ENCODE results near the gene XDH. TPM values are rescaled to one million over a fixed set of nuclear protein-coding genes. Genes with fewer than 3 reads are reported as not detected.

The XDH gene
- total and polyA plus RNA-seq, 3 donors from 2014 or later, result 0.21 to 1.5 (median 0.43) TPM

DNA sequence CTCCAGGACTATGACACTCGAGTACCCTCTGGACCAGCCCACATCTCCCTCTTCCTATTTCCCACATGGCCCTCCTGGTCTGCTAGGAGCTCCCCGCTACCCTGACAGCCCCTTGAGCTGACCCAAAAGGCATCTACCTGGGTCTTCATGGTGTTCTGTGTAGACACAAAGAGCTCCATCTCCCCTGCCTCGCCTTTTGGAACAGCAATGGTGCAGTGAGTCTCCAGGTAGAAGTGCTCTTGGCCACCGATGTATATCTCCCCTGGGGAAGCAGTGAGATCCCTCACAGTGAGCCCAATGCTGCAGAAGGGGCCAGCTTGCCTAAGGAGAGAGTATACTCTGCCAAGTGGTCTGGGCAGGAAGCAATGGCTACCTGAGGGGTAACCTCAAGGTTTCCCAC lies 47.8 kb downstream of the XDH start:
- Histone ChIP-seq H3K36me3 (ENCODE audit: low read depth, missing control alignments) (no peaks in the 10 kb centered on the region), H3K4me1 (no peaks in the 10 kb centered on the region), H3K27ac (no peak overlapping the region), H3K27me3 (no peaks in the 10 kb centered on the region), H3K4me3 (no peak overlapping the region), H3K9me3 (no peaks in the 10 kb centered on the region)
- intact Hi-C loops (cut with DNase I; ENCODE audit: low total_unique reads), result no loop called here
- WGBS, 2 donors, result 84 to 85% methylated on average over 3 to 4 of the region's 4 CpGs
- DNase-seq, result no peak
- TF ChIP-seq POLR2A (IDR thresholded peaks at IDR 0.05), result no peak

DNA sequence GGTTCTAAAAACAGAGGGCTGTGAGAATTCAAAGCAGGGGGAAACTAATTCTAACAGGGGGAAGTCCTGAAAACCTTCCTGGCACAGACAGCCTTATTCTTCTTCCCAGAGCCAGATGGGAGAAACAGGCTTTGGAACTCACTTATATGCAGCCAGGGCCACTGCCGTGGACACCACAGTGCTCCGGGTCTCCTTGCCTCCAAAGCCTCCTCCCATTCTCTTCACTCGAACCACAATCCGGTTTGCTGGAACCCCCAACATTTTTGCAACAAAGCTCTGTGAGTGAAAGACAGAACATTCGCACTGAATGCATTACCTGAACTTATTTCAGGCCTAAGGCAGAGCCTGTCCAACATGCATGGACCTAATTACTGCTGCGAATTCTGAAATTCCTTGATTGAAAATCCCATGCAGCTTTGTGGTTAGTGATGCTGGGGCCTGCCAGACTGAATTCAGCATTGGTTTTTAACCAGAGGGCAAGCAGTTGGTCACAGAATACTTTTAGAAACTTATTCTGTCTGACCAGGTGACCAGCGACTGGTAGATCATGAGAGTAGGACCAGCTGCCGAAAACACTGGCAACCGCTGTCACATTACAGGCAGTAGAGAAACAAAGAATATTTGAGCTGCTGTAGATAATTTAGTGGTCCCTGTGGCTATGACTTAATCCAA lies 48.6 kb downstream of the XDH start:
- TF ChIP-seq, protein P1, sequence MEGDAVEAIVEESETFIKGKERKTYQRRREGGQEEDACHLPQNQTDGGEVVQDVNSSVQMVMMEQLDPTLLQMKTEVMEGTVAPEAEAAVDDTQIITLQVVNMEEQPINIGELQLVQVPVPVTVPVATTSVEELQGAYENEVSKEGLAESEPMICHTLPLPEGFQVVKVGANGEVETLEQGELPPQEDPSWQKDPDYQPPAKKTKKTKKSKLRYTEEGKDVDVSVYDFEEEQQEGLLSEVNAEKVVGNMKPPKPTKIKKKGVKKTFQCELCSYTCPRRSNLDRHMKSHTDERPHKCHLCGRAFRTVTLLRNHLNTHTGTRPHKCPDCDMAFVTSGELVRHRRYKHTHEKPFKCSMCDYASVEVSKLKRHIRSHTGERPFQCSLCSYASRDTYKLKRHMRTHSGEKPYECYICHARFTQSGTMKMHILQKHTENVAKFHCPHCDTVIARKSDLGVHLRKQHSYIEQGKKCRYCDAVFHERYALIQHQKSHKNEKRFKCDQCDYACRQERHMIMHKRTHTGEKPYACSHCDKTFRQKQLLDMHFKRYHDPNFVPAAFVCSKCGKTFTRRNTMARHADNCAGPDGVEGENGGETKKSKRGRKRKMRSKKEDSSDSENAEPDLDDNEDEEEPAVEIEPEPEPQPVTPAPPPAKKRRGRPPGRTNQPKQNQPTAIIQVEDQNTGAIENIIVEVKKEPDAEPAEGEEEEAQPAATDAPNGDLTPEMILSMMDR (IDR thresholded peaks at IDR 0.05), result no peak
- TF ChIP-seq POLR2A (IDR thresholded peaks at IDR 0.05), result no peak
- Histone ChIP-seq H3K36me3 (ENCODE audit: low read depth, missing control alignments) (no peaks in the 10 kb centered on the region), H3K4me1 (no peaks in the 10 kb centered on the region), H3K4me3 (no peak overlapping the region), H3K9me3 (no peaks in the 10 kb centered on the region), H3K27me3 (no peaks in the 10 kb centered on the region), H3K27ac (no peak overlapping the region)
- 94 to 96% methylated on average over 9 of the region's 9 CpGs for WGBS, 2 donors
- DNase-seq, result no peak
- intact Hi-C loops (cut with DNase I; ENCODE audit: low total_unique reads), result no loop called here

DNA sequence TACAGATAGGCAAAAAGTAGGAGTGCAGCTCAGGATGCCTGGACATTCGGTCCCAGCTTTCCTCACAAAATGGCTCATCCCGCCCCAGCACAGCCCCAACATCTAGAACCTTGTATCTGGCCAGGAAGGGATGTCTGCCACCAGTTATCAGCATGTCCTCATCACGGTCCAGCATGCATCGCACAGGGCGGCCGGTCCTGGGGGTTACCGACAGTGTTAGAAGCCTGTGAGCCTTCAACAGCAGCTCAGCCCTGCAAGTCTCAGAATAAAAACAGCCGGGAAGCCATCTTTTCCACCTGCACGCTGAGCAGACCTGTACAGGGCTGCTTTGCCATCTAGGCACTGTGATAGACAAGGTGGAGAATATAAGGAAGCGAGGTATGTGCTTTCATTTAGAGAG lies 49.2 kb downstream of the XDH start:
- no peak overlapping the region for H3K27ac ChIP-seq
- intact Hi-C loops (cut with DNase I; ENCODE audit: low total_unique reads), result no loop called here
- DNase-seq, result no peak
- H3K36me3 ChIP-seq (ENCODE audit: low read depth, missing control alignments), result no peaks in the 10 kb centered on the region
- H3K4me3 ChIP-seq, result no peak overlapping the region
- 93 to 98% methylated on average over 9 to 10 of the region's 10 CpGs for WGBS, 2 donors
- no peaks in the 10 kb centered on the region for H3K27me3 ChIP-seq
- H3K9me3 ChIP-seq, result no peaks in the 10 kb centered on the region
- TF ChIP-seq POLR2A (IDR thresholded peaks at IDR 0.05), result no peak
- TF ChIP-seq, protein P1 (IDR thresholded peaks at IDR 0.05), result no peak
- no peaks in the 10 kb centered on the region for H3K4me1 ChIP-seq

DNA sequence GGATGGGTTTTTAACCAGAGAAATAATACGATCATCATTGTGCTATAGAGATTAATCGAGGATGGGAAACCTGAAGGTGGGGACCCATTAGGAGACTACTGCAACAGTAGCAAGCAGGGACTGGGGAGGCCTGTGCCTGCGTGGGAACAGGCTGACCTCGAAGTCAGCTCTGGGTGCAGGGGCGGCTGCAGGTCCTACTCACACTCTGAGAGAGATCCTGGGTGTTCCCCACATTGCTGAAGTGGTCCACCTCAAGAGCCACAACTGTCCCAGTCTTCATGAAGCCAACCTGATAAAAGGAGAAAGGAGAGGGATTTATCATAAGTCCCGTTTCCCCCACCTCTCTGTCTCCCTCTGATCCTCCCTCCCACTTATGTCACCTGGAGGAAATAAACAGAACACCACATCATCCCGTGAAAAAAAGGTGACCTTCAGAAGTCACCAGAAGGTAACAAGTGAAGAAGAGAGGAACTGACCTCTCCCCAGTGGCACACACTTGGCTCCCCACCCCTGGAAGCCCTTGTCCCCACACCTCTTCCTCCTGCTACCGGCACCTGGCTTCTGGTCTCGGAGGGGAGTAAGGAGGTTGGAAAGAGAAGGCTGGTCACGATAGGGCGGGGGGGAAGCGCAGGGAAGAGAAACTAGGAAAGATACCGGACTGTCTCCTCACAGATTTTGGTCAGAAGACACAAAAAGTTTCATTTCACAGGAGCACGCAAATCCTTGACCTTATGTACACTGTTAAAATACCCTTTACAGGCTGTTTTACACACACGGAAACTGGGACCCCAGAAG lies 50.4 kb downstream of the XDH start:
- Histone ChIP-seq H3K36me3 (ENCODE audit: low read depth, missing control alignments) (no peaks in the 10 kb centered on the region), H3K27ac (no peak overlapping the region), H3K9me3 (no peaks in the 10 kb centered on the region), H3K4me3 (no peak overlapping the region), H3K27me3 (no peaks in the 10 kb centered on the region), H3K4me1 (no peaks in the 10 kb centered on the region)
- intact Hi-C loops (cut with DNase I; ENCODE audit: low total_unique reads), result no loop called here
- 70 to 80% methylated on average over 15 of the region's 15 CpGs for WGBS, 2 donors
- DNase-seq, result no peak
- TF ChIP-seq, protein P1 (IDR thresholded peaks at IDR 0.05), result no peak
- TF ChIP-seq POLR2A (IDR thresholded peaks at IDR 0.05), result no peak

DNA sequence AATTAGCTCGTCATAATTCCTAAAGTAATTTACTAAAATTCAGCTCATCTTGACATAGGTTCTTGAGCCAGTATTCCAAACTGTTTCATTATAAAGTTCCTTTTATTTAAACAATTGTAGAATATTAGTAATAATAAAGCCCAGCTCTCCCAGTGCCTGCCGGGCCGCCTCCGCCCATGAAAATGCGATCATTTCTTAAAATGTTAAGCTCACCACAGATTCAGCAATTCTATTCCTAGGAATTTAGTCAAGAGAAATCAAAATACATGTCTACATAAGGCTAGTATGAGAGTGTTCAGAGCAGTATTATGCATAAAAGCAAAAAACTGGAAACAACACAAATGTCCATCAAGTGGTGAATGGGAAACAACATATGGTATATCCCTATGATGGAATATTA lies 52.0 kb downstream of the XDH start:
- Histone ChIP-seq H3K4me3 (no peak overlapping the region), H3K36me3 (ENCODE audit: low read depth, missing control alignments) (no peaks in the 10 kb centered on the region), H3K27me3 (no peaks in the 10 kb centered on the region), H3K4me1 (no peaks in the 10 kb centered on the region), H3K27ac (no peak overlapping the region), H3K9me3 (no peaks in the 10 kb centered on the region)
- intact Hi-C loops (cut with DNase I; ENCODE audit: low total_unique reads), result no loop called here
- no peak for DNase-seq
- 97 to 98% methylated on average over 5 of the region's 5 CpGs for WGBS, 2 donors
- TF ChIP-seq, protein P1 (IDR thresholded peaks at IDR 0.05), result no peak
- TF ChIP-seq POLR2A (IDR thresholded peaks at IDR 0.05), result no peak
